ENCODE measurements around the gene SYNPR.

DNA sequence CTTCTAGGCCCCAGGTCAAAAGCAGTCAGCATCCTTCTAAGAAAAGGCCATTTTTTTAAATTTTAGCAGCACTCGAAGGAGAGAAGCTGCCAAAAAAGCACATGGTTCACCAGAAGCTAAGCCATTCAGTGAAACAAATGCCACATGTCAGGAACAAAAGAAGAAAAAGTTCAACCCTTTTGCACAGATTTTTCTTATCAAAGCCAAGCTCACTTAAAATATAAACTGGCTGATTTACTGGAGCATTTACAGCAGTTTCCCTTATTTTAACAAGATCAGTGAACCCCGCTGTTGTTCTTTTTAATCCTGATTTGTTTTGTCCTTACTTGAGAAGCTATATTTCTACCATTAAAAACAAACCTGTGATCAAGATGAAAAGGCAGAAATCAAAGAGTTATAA lies 46.5 kb upstream of the SYNPR start:
- TF ChIP-seq, protein P1, sequence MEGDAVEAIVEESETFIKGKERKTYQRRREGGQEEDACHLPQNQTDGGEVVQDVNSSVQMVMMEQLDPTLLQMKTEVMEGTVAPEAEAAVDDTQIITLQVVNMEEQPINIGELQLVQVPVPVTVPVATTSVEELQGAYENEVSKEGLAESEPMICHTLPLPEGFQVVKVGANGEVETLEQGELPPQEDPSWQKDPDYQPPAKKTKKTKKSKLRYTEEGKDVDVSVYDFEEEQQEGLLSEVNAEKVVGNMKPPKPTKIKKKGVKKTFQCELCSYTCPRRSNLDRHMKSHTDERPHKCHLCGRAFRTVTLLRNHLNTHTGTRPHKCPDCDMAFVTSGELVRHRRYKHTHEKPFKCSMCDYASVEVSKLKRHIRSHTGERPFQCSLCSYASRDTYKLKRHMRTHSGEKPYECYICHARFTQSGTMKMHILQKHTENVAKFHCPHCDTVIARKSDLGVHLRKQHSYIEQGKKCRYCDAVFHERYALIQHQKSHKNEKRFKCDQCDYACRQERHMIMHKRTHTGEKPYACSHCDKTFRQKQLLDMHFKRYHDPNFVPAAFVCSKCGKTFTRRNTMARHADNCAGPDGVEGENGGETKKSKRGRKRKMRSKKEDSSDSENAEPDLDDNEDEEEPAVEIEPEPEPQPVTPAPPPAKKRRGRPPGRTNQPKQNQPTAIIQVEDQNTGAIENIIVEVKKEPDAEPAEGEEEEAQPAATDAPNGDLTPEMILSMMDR (IDR thresholded peaks at IDR 0.05; ENCODE audit: borderline replicate concordance, extremely low read depth, low read length, poor library complexity, severe bottlenecking) = no peak
- TF ChIP-seq EZH2 (IDR thresholded peaks at IDR 0.05; ENCODE audit: borderline replicate concordance, low read depth, low read length, severe bottlenecking) = no peak
